Neural progenitor cell (in vitro differentiated cells): ENCODE measurements around the gene RDX. TPM values are rescaled to one million over a fixed set of nuclear protein-coding genes. Genes with fewer than 3 reads are reported as not detected.
"Not testable (repeated sequence)": the region's sequence is repeated elsewhere in the genome, so short reads cannot be mapped to it uniquely, and the experiment has no call there.

ENCODE experiments used
- DNase-seq: peaks from one replicate; pipeline ENCODE4 v3.0.0-alpha.2; 2016; ENCODE audit warnings: low spot score
- H2AFZ ChIP-seq: fragments of 200-600 bp; sonication (generic); replicated peaks from 2 replicates; pipeline ENCODE4 v1.6.1; 2016; ENCODE audit warnings: antibody characterized with exemption
- H3F3A ChIP-seq: fragments of 200-600 bp; sonication (generic); 2 replicates; pipeline ENCODE4 v1.6.1; 2016; ENCODE audit warnings: antibody characterized with exemption, low read depth
- H3K27ac ChIP-seq: fragments of 200-600 bp; sonication (generic); 2 replicates; pipeline ENCODE4 v1.5.1; 2016; ENCODE audit warnings: mild to moderate bottlenecking
- H3K27me3 ChIP-seq: fragments of 200-600 bp; sonication (generic); 2 replicates; pipeline ENCODE4 v1.6.1; 2016; ENCODE audit warnings: mild to moderate bottlenecking, moderate library complexity
- H3K36me3 ChIP-seq: fragments of 200-600 bp; sonication (generic); 2 replicates; pipeline ENCODE4 v1.5.1; 2016
- H3K4me1 ChIP-seq: fragments of 200-600 bp; sonication (generic); 2 replicates; pipeline ENCODE4 v1.6.1; 2016; ENCODE audit warnings: mixed run types
- H3K4me2 ChIP-seq: fragments of 200-600 bp; sonication (generic); 2 replicates; pipeline ENCODE4 v1.6.1; 2016
- H3K4me3 ChIP-seq: fragments of 200-600 bp; sonication (generic); 2 replicates; pipeline ENCODE4 v1.5.1; 2016
- H3K79me2 ChIP-seq: fragments of 200-600 bp; sonication (generic); 2 replicates; pipeline ENCODE4 v1.6.1; 2016; ENCODE audit warnings: low read depth
- H3K9ac ChIP-seq: fragments of 200-600 bp; sonication (generic); 2 replicates; pipeline ENCODE4 v1.6.1; 2016
- H3K9me3 ChIP-seq: fragments of 200-600 bp; sonication (generic); 2 replicates; pipeline ENCODE4 v1.5.1; 2016; ENCODE audit warnings: low read depth
- H4K20me1 ChIP-seq: fragments of 200-600 bp; sonication (generic); 2 replicates; pipeline ENCODE4 v1.6.1; 2016; ENCODE audit warnings: low read depth
- H3K27ac Mint-ChIP-seq: 3 replicates; pipeline ENCODE4 v1.8.0; 2021; ENCODE audit warnings: mixed read lengths
- H3K27me3 Mint-ChIP-seq: 2 replicates; pipeline ENCODE4 v1.8.0; 2022; ENCODE audit warnings: low read depth, mild to moderate bottlenecking, inconsistent platforms, moderate library complexity, mixed read lengths; ENCODE audit not compliant: insufficient read depth
- H3K36me3 Mint-ChIP-seq: 3 replicates; pipeline ENCODE4 v1.8.0; 2021; ENCODE audit warnings: mixed read lengths
- H3K4me1 Mint-ChIP-seq: 3 replicates; pipeline ENCODE4 v1.8.0; 2021; ENCODE audit warnings: mixed read lengths
- H3K4me3 Mint-ChIP-seq: 3 replicates; pipeline ENCODE4 v1.8.0; 2021; ENCODE audit warnings: mild to moderate bottlenecking, moderate library complexity, mixed read lengths
- H3K9me3 Mint-ChIP-seq: 3 replicates; pipeline ENCODE4 v1.8.0; 2020; ENCODE audit warnings: mixed read lengths
- EZH2 ChIP-seq: fragments of 200-600 bp; sonication (generic); IDR thresholded peaks from 2 replicates; pipeline ENCODE4 v1.6.1; 2017; ENCODE audit warnings: antibody characterized with exemption, mild to moderate bottlenecking, moderate library complexity
- EZH2phosphoT487 ChIP-seq: fragments of 200-600 bp; sonication (generic); IDR thresholded peaks from 2 replicates; pipeline ENCODE4 v1.6.1; 2017; ENCODE audit warnings: antibody characterized with exemption
- total RNA-seq: library from RNA; depleted of rRNA; stranded (reverse); fragments of >200 nt; gene quantifications from 2 replicates; pipeline ENCODE4 v1.2.3, GENCODE V29; 2015; ENCODE audit warnings: low replicate concordance
- TF ChIP-seq, protein P1 (sequence below): fragments of 200-600 bp; sonication (generic); IDR thresholded peaks from 2 replicates; pipeline ENCODE4 v1.5.1; 2017; ENCODE audit warnings: antibody characterized with exemption, mild to moderate bottlenecking

Gene RDX
- total RNA-seq, 1 donor from 2014 or later: 199 TPM

GRCh38 chr11:110217223-110217877 is 79.1 kb downstream of the RDX start:
- DNase-seq: no peak
- H3K79me2 ChIP-seq: no peaks in the 10 kb centered on the region
- H4K20me1 ChIP-seq: no peaks in the 10 kb centered on the region
- Mint-ChIP-seq H3K27ac (no peak overlapping the region), H3K4me3 (no peak overlapping the region), H3K4me1 (no peaks in the 10 kb centered on the region), H3K27me3 (peaks cover 5% of the 10 kb centered on the region), H3K36me3 (peaks cover 6% of the 10 kb centered on the region), H3K9me3 (no peaks in the 10 kb centered on the region)
- no peaks in the 10 kb centered on the region for H3K27me3 ChIP-seq
- no peaks in the 10 kb centered on the region for H3F3A ChIP-seq
- H3K9me3 ChIP-seq: no peaks in the 10 kb centered on the region
- TF ChIP-seq, protein P1, sequence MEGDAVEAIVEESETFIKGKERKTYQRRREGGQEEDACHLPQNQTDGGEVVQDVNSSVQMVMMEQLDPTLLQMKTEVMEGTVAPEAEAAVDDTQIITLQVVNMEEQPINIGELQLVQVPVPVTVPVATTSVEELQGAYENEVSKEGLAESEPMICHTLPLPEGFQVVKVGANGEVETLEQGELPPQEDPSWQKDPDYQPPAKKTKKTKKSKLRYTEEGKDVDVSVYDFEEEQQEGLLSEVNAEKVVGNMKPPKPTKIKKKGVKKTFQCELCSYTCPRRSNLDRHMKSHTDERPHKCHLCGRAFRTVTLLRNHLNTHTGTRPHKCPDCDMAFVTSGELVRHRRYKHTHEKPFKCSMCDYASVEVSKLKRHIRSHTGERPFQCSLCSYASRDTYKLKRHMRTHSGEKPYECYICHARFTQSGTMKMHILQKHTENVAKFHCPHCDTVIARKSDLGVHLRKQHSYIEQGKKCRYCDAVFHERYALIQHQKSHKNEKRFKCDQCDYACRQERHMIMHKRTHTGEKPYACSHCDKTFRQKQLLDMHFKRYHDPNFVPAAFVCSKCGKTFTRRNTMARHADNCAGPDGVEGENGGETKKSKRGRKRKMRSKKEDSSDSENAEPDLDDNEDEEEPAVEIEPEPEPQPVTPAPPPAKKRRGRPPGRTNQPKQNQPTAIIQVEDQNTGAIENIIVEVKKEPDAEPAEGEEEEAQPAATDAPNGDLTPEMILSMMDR: no peak
- TF ChIP-seq EZH2: no peak
- TF ChIP-seq EZH2phosphoT487: no peak
- H2AFZ ChIP-seq: no peak overlapping the region
- H3K4me3 ChIP-seq: no peak overlapping the region
- H3K4me1 ChIP-seq: no peaks in the 10 kb centered on the region
- no peak overlapping the region for H3K27ac ChIP-seq
- H3K36me3 ChIP-seq: no peaks in the 10 kb centered on the region
- H3K9ac ChIP-seq: no peak overlapping the region
- H3K4me2 ChIP-seq: no peak overlapping the region

DNA sequence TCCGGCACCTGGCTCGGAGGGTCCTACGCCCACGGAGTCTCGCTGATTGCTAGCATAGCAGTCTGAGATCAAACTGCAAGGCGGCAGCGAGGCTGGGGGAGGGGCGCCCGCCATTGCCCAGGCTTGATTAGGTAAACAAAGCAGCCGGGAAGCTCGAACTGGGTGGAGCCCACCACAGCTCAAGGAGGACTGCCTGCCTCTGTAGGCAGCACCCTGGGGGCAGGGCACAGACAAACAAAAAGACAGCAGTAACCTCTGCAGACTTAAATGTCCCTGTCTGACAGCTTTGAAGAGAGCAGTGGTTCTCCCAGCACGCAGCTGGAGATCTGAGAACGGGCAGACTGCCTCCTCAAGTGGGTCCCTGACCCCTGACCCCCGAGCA is 87.1 kb downstream of the RDX start:
- H3K27ac ChIP-seq, H3K4me1 Mint-ChIP-seq, H3K36me3 ChIP-seq, H3K27me3 ChIP-seq, DNase-seq, H4K20me1 ChIP-seq, H3K27ac Mint-ChIP-seq, H3K9me3 ChIP-seq, H3K36me3 Mint-ChIP-seq, H3K9me3 Mint-ChIP-seq, H3K4me1 ChIP-seq, H3K79me2 ChIP-seq, H3K9ac ChIP-seq, H3K27me3 Mint-ChIP-seq: not testable (repeated sequence)
- Histone ChIP-seq H3K4me2 (peak overlapping the region; percentile 66), H3K4me3 (peak overlapping the region; percentile 39), H3F3A (peaks cover 19% of the 10 kb centered on the region), H2AFZ (peak overlapping the region; percentile 12)
- H3K4me3 Mint-ChIP-seq: peak overlapping the region; percentile 74

DNA sequence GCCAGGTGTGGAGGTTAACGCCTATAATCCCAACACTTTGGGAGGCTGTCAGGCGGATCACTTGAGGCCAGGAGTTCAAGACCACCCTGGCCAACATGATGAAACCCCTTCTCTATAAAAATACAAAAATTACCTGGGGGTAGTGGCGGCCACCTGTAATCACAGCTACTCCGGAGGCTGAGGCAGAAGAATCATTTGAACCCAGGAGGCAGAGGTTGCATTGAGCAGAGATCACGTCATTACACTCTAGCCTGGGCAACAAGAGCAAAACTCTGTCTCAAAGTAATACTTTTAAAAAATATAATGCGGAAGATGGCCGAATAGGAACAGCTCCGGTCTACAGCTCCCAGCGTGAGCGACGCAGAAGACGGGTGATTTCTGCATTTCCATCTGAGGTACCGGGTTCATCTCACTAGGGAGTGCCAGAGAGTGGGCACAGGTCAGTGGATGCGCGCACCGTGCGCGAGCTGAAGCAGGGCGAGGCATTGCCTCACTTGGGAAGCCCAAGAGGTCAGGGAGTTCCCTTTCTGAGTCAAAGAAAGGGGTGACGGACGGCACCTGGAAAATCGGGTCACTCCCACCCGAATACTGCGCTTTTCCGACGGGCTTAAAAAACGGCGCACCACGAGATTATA is 87.6 kb downstream of the RDX start:
- not testable (repeated sequence) for H3K9me3 ChIP-seq, H3K79me2 ChIP-seq, H3K36me3 Mint-ChIP-seq, H3K27me3 ChIP-seq, H4K20me1 ChIP-seq, H3K27me3 Mint-ChIP-seq, H3K4me1 Mint-ChIP-seq, H3K36me3 ChIP-seq, H3K27ac ChIP-seq, H3K9ac ChIP-seq, H3K9me3 Mint-ChIP-seq, H3K4me1 ChIP-seq
- peak; percentile 60 for DNase-seq
- H2AFZ ChIP-seq: peak overlapping the region; percentile 12
- H3K4me3 Mint-ChIP-seq: peak overlapping the region; percentile 74
- peak overlapping the region; percentile 21 for H3K27ac Mint-ChIP-seq
- H3K4me2 ChIP-seq: peak overlapping the region; percentile 66
- H3K4me3 ChIP-seq: peak overlapping the region; percentile 39
- H3F3A ChIP-seq: peaks cover 19% of the 10 kb centered on the region

DNA sequence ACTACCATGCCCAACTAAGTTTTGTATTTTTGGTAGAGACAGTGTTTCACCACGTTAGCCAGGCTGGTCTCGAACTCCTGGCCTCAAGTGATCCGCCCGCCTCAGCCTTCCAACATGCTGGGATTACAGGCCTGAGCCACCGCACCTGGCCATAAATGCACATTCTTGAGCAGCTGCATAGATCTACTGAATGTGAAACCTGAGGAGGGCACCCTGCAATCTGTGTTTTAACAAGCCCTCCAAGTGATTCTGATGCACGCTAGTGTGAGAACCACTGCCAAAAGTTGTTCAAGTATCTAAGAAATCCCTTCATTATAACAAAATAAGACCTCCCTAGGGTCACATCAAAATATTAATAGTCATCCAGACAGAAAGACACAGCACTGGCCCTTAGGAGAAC is 89.3 kb downstream of the RDX start:
- Mint-ChIP-seq H3K36me3 (no peaks in the 10 kb centered on the region), H3K27me3 (peaks cover 2% of the 10 kb centered on the region), H3K4me1 (peaks cover 9% of the 10 kb centered on the region), H3K9me3 (peaks cover 5% of the 10 kb centered on the region), H3K27ac (no peak overlapping the region), H3K4me3 (no peak overlapping the region)
- no peaks in the 10 kb centered on the region for H3K36me3 ChIP-seq
- H3K79me2 ChIP-seq: no peaks in the 10 kb centered on the region
- peaks cover 2% of the 10 kb centered on the region for H3K4me1 ChIP-seq
- peaks cover 19% of the 10 kb centered on the region for H3F3A ChIP-seq
- H2AFZ ChIP-seq: no peak overlapping the region
- DNase-seq: no peak
- no peak overlapping the region for H3K4me3 ChIP-seq
- no peak overlapping the region for H3K9ac ChIP-seq
- no peaks in the 10 kb centered on the region for H4K20me1 ChIP-seq
- H3K9me3 ChIP-seq: no peaks in the 10 kb centered on the region
- TF ChIP-seq, protein P1: no peak
- H3K27ac ChIP-seq: no peak overlapping the region
- H3K27me3 ChIP-seq: no peaks in the 10 kb centered on the region
- no peak overlapping the region for H3K4me2 ChIP-seq
